ENCODE measurements around the gene PSAP.

GRCh38 chr10:71814922-71815411, 36.1 kb downstream of the PSAP start:
- TF ChIP-seq USF2 (IDR thresholded peaks at IDR 0.05) (no peak), CHD4 (IDR thresholded peaks at IDR 0.05; ENCODE audit: borderline replicate concordance) (no peak), MYC (IDR thresholded peaks at IDR 0.05; ENCODE audit: borderline replicate concordance, low read length) (no peak)
